NCI-H128 (cell line): Measurements from ENCODE around the gene NRAP.

Source experiments
- DNase-seq: peaks from one replicate; lab custom pipeline; 2025; ENCODE audit not compliant: unreplicated experiment; lab: John Stamatoyannopoulos, UW

NRAP gene

GRCh38 chr10:113663908-113664307, at the start of gene NRAP:
Gene NRAP, minus strand, starts transcription at chr10:113664041. Its CDS starts 159 bp downstream, at chr10:113663882.
- DNase-seq: no peak

DNA sequence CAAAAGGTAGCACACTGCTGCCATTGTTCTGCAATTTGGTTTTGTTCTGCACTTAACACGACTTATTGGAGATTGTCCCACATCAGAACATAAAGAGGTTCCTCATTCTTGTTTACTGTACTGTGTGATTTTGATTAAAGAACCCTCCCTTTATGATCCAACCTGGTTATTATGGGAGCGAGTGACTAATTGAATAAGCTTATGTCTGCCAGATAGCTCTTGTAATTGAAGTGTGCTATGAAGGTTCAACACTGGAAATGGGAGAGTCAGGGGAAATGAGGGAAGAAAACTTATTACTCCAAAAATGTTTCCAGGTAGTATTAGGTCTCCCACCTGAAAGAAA, 49.8 kb upstream of the NRAP start:
- no peak for DNase-seq

DNA sequence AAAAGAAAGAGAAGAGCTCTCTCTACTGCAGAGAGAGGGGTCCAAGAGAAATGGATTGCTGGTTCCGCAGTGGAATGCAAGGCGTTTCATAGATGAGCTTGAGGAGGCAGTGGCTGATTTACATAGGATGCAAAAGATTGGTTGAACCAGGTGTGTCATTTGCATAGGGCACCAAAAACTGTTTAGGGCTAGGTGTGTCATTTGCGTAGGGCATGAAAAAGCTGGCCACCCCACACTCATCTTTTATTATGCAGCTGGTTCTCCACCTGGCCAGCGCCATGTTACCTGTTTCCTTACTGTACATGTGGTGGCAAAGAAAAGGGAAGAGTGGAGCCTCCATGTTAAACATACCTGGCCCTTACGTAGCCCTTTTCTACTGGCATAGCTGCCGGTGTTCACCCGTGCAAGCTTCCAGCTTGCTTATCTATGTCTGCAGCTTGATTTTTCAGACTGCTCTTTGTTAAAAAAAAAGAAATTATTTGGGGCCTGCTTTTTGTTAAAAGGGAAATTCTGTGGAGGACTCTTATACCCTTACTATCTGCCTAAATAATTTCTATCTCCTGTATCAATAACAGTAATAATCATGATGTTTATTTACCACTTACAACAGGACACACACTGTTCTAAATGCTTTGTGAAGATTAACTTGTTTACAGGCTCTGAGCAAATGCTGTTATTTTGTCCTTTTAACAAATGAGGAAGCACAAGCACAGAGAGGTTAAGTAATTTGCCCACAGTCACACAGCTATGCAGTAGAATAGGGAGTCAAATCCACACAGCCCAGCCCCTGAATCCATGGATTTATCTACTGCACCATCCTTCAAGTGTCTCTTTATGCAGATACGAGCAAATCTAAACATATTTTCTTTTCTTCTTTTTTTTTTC, 49.2 kb upstream of the NRAP start:
- no peak for DNase-seq

GRCh38 chr10:113712024-113712423, 48.2 kb upstream of the NRAP start:
- DNase-seq: no peak

- DNase-seq: no peak
Measured at GRCh38 chr10:113711142-113711541, 47.3 kb upstream of the NRAP start.

DNA sequence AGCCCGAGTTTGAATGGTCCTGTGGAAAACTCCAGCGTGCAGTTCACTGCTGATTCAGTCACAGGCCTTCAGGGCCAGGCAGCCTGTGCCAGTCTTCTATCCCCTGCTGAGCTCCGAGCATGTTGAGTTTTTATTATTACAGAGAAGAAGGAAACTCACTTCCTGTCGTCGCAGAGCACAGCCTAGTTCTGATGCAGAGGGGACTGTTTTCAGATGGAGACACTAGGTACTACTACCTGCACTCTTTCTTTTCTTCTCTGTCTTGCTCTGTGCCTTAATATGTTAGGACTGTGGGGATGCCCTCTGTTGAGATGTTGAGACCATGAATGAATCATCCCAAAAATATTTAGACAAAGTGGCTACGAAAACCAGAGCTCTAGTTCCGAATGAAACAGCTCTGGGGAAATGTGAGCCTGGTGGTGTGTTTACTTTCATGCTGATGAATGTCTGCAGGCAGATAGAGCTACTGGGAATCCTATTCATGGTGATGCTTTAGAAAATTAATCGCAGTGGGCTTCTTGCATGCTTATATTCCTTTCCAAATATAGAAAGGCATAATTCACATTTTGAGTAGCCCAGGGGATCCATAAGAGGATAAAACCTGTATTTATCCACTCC, 45.5 kb upstream of the NRAP start:
- no peak for DNase-seq

DNA sequence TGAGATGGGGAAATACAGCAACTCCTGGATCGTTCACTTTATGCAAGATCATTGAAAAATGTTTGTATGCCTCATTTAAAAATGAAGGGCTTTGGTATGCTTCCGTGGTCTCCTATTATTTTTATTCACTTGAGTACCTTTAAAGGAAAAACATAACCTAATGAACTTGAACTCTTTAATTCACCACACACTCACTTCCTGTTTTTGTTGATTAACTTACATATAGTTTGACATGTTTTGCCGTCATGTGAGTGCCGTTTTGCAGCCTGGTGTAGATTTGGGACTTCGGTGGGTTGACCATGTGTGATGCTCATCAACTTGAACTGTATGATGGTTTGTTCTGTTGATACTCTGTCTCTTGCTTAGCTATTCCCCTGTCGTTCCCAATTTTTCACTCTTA, 44.8 kb upstream of the NRAP start:
- no peak for DNase-seq

- no peak for DNase-seq
Measured at GRCh38 chr10:113706623-113707022, 42.8 kb upstream of the NRAP start.

- no peak for DNase-seq
Measured at GRCh38 chr10:113705344-113705652, 41.5 kb upstream of the NRAP start.

DNA sequence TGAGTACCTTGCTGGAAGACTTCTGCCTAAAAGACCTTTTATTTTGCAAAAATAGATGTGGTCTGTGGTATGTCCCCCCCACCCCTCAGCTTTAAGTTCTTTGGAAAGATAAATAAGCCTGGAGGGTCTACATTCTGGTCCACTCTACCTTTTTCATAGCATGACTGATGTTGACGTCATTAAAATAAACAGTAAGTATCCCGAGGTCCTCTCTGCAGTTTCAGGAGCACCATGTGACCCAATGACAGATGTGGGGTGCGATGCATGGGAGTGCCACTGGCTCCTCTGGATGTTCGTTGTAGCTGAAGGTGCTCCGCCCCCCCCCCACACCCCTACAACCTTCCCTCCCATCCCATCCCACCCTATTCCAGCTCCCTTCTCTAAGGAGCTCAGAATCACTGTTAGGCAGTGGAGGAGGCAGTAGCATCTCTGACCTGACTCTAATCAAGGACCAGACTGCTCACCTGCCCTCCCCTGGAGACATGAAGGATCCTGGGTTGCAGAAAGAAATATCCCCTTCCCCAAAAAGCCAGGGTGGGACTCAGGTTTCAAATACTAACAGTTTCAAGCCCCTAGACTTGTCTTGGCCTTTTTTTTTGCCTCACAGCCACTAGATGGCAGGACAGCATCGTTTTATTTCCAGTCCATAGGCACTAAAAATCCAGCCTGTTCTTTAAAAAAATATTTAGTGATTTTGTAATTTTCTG, 40.9 kb upstream of the NRAP start:
- no peak for DNase-seq

DNA sequence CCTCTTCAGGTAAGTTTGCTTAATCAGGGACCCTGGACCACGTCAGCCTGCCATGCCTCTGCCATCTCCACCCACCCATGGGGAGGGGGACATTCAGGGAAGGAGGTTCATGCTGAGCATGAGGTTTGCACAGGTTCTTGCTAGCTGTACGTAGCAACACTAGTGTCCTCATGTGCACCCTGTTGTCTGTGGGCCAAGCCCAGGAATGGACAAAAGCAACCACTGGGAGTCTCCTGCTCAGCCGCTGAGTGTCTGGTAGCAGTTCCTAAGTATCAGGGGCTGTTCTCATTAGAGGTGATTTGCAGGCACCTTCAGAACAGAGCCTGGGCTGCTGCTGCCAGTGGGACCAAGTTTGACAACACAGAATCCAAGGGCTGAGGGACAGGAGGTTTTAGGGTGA, 33.8 kb upstream of the NRAP start:
- no peak for DNase-seq

DNA sequence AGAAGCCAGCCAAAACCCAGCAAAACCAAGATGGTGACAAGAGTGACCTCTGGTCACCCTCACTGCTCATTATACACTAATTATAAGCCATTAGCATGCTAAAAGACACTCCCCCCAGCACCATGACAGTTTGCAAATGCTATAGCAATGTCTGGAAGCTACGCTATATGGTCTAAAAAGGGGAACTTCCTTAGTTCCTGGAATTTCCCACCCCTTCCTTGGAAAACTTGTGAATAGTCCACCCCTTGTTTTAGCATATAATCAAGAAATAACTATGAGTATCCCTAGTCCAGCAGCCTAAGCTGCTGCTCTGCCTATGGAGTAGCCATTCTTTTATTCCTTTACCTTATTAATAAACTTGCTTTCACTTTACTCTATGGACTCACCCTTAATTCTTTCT, 31.9 kb upstream of the NRAP start:
- no peak for DNase-seq

DNA sequence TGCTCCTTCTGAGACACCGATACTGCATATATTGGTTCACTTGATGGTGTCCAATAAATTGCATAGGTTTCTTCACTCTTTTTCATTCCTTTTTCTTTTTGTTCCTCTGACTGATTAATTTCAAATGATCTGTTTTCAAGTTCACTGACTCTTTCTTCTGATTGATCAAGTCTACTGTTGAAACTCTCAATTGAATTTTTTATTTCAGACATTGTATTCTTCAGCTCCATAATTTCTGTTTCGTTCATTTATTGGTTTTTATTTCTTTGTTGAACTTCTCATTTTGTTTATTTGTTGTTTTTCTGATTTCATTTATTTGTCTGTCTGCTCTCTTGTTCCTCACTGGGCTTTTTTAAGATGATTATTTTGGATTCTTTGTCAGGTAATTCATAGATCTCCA, 29.5 kb upstream of the NRAP start:
- no peak for DNase-seq

GRCh38 chr10:113692271-113692670, 28.4 kb upstream of the NRAP start:
- no peak for DNase-seq

- DNase-seq: no peak
Measured at GRCh38 chr10:113691381-113691780, 27.5 kb upstream of the NRAP start.

DNA sequence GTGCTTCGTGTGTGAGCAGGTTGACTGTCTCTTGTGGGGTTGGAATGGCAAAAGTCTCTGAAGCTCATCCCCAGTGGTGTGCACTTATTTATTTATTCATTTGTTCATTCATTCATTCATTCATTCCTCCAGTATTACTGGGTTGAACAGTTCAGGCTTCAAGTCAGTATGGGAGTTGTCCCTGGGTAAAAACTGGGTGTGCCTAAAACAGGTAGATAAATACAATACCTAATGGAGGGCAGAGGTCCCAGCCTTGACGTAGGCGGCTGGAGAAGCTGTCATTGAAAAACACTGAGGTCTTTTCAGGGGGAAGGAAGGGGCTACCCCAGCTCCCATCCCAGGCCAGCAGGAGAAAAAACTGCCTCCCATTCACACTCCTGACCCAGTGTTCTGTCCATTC, 26.9 kb upstream of the NRAP start:
- no peak for DNase-seq

- no peak for DNase-seq
Measured at GRCh38 chr10:113689574-113689973, 25.7 kb upstream of the NRAP start.

DNA sequence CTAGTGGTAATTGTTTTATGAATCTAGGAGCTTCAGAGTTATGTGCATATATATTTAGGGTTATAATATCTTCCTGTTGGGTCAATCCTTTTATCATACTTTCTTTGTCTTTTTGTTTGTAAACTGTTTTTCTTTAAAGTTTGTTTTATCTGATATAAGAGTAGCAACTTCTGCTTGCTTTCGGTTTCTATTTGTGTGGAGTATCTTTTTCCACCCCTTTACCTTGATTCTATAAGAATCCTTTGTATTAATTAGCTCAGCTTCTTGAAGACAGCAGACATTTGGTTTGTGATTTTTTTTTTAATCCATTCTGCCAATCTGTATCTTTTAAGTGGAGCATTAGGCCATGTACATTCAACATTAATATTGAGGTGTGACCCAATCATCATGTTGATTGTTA, 25.2 kb upstream of the NRAP start:
- no peak for DNase-seq

DNA sequence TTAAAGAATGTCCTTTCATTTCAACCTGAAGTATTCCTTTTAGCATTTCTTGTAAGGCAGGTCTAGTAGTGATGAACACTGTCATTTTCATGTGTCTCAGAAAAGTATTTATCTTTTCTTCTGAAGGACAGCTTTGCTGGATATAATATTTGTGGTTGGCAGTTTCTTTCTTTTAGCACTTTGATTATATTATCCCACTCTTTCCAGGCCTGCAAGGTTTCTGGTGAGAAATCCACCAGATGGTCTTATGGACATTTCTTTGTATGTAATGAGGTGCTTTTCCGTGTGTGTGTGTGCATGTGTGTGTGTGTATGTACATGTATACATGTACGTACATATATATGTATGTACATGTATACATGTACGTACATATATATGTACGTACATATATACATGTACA, 23.2 kb upstream of the NRAP start:
- DNase-seq: no peak

DNA sequence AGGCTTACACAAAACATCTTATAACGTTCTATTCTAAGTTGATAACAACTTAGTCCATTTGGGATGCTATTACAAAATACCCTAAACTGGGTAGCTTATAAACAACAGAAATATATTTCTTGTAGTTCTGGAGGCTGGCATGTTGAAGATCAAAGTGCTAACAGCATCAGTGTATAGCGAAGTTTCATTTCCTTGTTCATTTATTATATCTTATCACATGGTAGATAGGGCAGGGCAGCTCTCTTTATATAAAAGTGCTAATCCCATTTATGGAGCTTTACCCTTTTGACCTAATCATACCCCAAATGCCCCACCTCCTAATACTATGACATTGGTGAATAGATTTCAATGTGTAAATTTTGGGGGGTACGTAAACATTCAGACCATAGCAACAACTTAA, 22.2 kb upstream of the NRAP start:
- no peak for DNase-seq

DNA sequence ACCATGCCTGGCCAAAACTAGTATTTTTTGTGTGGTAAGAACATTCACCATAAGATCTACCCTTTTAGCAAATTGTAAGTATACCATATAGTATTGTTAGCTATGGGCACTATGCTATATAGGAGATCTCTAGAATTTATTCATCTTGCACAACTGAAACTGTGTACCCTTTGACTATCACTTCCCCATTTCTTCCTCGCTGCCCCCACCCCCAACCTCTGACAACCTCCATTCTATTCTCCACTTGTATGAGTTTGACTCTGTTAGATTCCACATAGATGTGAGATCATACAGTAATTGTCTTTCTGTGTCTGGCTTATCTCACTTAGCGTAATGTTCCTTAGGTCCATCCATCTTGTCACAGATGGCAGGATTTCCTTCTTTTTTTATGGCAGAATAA, 19.5 kb upstream of the NRAP start:
- DNase-seq: no peak
